Esophagus muscularis mucosa (tissue), 4 donors: ENCODE results near the gene CHSY3. TPM values are rescaled to one million over a fixed set of nuclear protein-coding genes. Genes with fewer than 3 reads are reported as not detected.

Experiments used
- DNase-seq: peaks from one replicate; pipeline ENCODE4 v3.0.0-alpha.2; 2017; ENCODE audit errors: extremely low spot score
- H3K27ac ChIP-seq, 4 donors: fragments of 200-600 bp; sonication (generic); replicated peaks in 1 of 4; 1 replicate in 3 of 4; 2 replicates in 1 of 4; pipeline ENCODE4 v1.5.1; 2016 to 2019; ENCODE audit warnings: mild to moderate bottlenecking in 1 of 4
- H3K27me3 ChIP-seq, 4 donors: fragments of 200-600 bp; sonication (generic); one replicate each; pipeline versions ENCODE4 v1.5.1 to v1.6.0; 2016 to 2019
- H3K36me3 ChIP-seq, 4 donors: fragments of 200-600 bp; sonication (generic); one replicate each; pipeline ENCODE4 v1.5.1; 2016 to 2019
- H3K4me1 ChIP-seq, 4 donors: fragments of 200-600 bp; sonication (generic); one replicate each; pipeline ENCODE4 v1.5.1; 2016 to 2019
- H3K4me3 ChIP-seq, 4 donors: fragments of 200-600 bp; sonication (generic); 1 replicate in 2 of 4; 2 replicates in 2 of 4; pipeline ENCODE4 v1.5.1; 2016 to 2019; ENCODE audit warnings: mild to moderate bottlenecking in 4 of 4, moderate library complexity in 1 of 4
- H3K9me3 ChIP-seq, 4 donors: fragments of 200-600 bp; sonication (generic); 1 replicate in 3 of 4; 2 replicates in 1 of 4; pipeline ENCODE4 v1.5.1; 2016 to 2019
- CTCF ChIP-seq, 3 experiments: fragments of 200-600 bp in 2 of 3; fragments of 450-650 bp in 1 of 3; sonication (generic) in 2 of 3; IDR thresholded peaks; one replicate each; pipeline ENCODE4 v1.5.1; 2017 to 2019; ENCODE audit warnings: antibody characterized with exemption in 3 of 3, mild to moderate bottlenecking in 2 of 3, moderate library complexity in 1 of 3
- EP300 ChIP-seq: sonication (generic); formaldehyde crosslinking; IDR thresholded peaks from one replicate; pipeline ENCODE4 v1.6.1; 2017; ENCODE audit warnings: antibody characterized with exemption
- POLR2A ChIP-seq: fragments of 450-650 bp; IDR thresholded peaks from one replicate; pipeline ENCODE4 v1.6.1; 2017; ENCODE audit warnings: antibody characterized with exemption, moderate library complexity, mild to moderate bottlenecking, low read depth
- POLR2AphosphoS5 ChIP-seq, 2 donors: sonication (generic); formaldehyde crosslinking; IDR thresholded peaks; one replicate each; pipeline ENCODE4 v1.6.1; 2017; ENCODE audit warnings: antibody characterized with exemption in 2 of 2
- WGBS: methylation state at CpG from one replicate; pipeline ENCODE4 v1.1.5; 2018; 5-methylcytosine and 5-hydroxymethylcytosine counted together
- intact Hi-C: fragments of 100-400 bp; cut with DNase I; formaldehyde crosslinking; loops from one replicate; pipeline ENCODE4 v1.15.1; 2023
- total RNA-seq, 4 donors: library from RNA; depleted of rRNA; stranded (reverse); fragments of >200 nt; gene quantifications; one replicate each; pipeline versions ENCODE4 v1.1.0 to v1.2.1, GENCODE V29; 2016

CHSY3 gene
- total RNA-seq, 4 donors from 2014 or later = 1.2 to 2.1 (median 1.7) TPM

DNA sequence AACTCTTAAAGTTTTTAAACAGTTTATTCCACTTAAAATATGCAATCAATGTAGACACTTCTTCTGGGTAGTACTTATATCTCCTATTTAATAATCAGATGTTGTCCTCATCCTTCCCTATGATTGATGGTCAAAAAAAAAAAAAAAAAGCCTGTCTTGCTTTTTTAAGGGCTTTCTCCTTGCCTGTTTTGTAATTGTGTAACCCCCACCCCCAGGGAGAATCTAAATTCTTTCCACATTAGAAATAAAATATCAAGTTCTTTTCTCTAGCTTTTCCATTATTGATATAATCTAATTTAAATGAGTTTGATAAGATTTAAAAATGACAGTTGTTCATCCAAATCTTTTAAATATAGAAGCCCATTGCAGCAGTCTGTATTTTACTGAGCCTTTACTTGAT is 119.7 kb downstream of the CHSY3 start:
- DNase-seq = no peak
- H3K4me3 ChIP-seq = no peak overlapping the region
- no peaks in the 10 kb centered on the region for H3K27me3 ChIP-seq
- intact Hi-C loops = no loop called here
- no peaks in the 10 kb centered on the region for H3K9me3 ChIP-seq
- H3K36me3 ChIP-seq = no peaks in the 10 kb centered on the region
- TF ChIP-seq CTCF (IDR thresholded peaks at IDR 0.05) = no peak
- TF ChIP-seq POLR2AphosphoS5 (IDR thresholded peaks at IDR 0.05) = no peak
- no peak for TF ChIP-seq POLR2A
- no peak for TF ChIP-seq EP300
- H3K27ac ChIP-seq = no peak overlapping the region
- H3K4me1 ChIP-seq = no peaks in the 10 kb centered on the region

DNA sequence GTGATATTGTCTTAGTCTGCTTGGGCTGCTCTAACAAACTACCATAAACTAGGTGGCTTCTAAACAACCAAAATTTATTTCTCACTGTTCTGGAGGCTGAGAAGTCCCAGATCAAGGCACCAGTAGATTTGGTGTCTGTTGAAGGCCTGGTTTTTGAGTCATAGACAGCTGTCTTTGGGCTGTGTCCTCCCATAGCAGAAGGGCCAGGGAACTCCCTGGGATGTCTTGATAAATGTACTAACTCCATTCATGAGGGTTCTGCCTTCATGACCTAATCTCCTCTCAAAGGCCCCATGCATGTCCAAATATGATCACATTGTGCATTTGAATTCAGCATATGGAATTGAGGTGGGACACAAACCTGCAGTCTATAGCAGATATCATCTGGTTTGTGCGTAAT is 121.2 kb downstream of the CHSY3 start:
- WGBS = 96% methylated on average over 1 of the region's 1 CpG
- Histone ChIP-seq H3K4me1 (no peaks in the 10 kb centered on the region), H3K36me3 (no peaks in the 10 kb centered on the region), H3K4me3 (no peak overlapping the region), H3K27me3 (no peaks in the 10 kb centered on the region), H3K9me3 (no peaks in the 10 kb centered on the region), H3K27ac (no peak overlapping the region)
- TF ChIP-seq EP300 = no peak
- intact Hi-C loops = no loop called here
- DNase-seq = no peak

- H3K27me3 ChIP-seq = no peaks in the 10 kb centered on the region
- no peak for TF ChIP-seq POLR2A
- no peak for TF ChIP-seq EP300
- no peak for TF ChIP-seq POLR2AphosphoS5 (IDR thresholded peaks at IDR 0.05)
- no peak for TF ChIP-seq CTCF (IDR thresholded peaks at IDR 0.05)
- intact Hi-C loops = no loop called here
- 92% methylated on average over 3 of the region's 3 CpGs for WGBS
- no peaks in the 10 kb centered on the region for H3K9me3 ChIP-seq
- no peaks in the 10 kb centered on the region for H3K36me3 ChIP-seq
- no peak overlapping the region for H3K4me3 ChIP-seq
- DNase-seq = no peak
- no peak overlapping the region for H3K27ac ChIP-seq
- H3K4me1 ChIP-seq = no peaks in the 10 kb centered on the region
Measured at GRCh38 chr5:130032807-130033206, 128.5 kb downstream of the CHSY3 start.

DNA sequence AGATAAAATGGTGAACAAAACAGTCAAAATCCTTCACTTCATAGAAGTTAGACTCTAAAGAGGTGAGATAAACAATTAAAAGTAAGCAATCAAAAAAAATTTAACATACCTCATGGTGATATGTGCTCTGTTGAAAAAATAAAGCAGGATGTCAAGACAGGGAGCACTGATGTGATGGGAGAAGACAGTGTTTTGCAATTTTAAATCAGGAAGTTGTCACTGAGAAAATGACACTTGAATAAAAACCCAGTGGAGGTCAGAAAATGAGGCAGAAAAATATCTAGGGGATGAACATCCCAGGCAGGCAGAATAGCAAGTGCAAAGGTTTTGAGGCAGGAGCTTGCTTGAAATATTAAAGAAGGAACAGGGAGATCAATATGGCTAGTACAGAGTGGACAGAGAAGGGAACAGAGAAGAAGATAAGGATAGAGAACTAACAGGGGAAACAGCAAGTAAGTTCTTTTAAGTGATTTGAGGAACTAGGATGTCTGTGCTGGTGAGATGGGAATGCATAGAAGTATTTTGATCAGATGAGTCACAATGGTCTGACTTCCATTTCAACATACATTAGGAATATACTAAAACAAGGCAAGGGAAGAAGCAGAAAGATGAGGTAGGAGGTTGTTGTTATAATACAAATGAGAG is 130.4 kb downstream of the CHSY3 start:
- H3K4me1 ChIP-seq = no peaks in the 10 kb centered on the region
- intact Hi-C loops = no loop called here
- no peaks in the 10 kb centered on the region for H3K27me3 ChIP-seq
- no peaks in the 10 kb centered on the region for H3K36me3 ChIP-seq
- no peak overlapping the region for H3K27ac ChIP-seq
- H3K9me3 ChIP-seq = no peaks in the 10 kb centered on the region
- TF ChIP-seq CTCF (IDR thresholded peaks at IDR 0.05) = no peak
- no peak for TF ChIP-seq EP300
- no peak overlapping the region for H3K4me3 ChIP-seq
- no peak for DNase-seq

DNA sequence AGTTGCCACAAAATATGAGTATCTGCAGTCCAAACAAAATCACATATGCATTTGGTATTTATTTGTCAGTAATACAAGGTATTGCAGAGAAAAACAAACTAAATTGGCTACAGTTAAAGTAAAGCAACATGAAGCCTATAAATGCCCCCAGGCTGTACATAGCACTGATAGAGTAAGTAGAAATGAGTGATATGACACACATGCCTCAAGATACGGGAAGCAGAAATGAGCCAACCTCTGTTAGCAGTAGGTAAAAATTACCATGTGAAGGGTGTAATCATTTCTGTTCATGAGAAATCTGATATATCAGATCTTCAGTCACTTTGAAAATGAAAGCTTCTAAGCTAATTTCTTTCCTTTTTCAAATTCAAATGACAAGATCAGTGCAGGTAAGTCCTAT is 131.1 kb downstream of the CHSY3 start:
- TF ChIP-seq POLR2A (no peak), POLR2AphosphoS5 (IDR thresholded peaks at IDR 0.05) (no peak), EP300 (no peak), CTCF (IDR thresholded peaks at IDR 0.05) (no peak)
- Histone ChIP-seq H3K4me1 (no peaks in the 10 kb centered on the region), H3K27ac (no peak overlapping the region), H3K9me3 (no peaks in the 10 kb centered on the region), H3K27me3 (no peaks in the 10 kb centered on the region), H3K36me3 (no peaks in the 10 kb centered on the region), H3K4me3 (no peak overlapping the region)
- WGBS = 85% methylated on average over 1 of the region's 1 CpG
- intact Hi-C loops = no loop called here
- no peak for DNase-seq
